NCI-H1048 (cell line): Measurements from ENCODE around the gene DDX24.

Experiments
- DNase-seq: peaks from one replicate; lab custom pipeline; 2025; lab: John Stamatoyannopoulos, UW

Gene DDX24

DNA sequence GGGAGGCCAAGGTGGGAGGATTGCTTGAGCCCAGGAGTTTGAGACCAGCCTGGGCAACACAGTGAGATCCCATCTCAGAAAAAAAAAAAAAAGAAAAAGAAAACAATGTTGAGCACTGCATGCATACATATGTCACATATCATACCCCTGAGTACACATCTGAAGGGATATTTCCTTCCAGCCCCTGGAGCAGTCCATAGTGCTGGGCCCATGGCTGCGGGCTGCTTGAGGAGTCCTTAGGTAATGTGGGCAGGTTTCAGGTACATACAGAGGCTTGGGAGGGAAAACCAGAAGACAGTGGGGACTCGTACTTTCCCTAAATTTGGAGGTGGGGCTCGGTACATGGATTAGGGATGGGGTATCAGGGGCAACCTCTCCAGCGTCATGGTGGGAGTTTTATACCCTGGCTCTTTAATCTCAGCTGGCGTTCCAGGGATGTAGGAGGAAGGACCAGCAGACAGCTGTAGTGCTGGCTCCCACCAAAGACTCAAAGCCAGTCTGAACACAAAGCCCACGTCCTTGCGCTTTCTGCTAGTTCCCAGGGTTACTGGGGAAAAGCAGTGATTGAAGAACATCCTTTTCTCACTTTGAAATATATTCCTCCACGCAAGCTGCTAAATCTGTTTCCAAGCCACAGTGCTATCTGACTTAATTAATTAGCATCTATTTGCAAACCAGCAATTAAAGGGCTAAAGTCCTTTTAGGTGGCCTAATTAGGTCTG, 49.7 kb downstream of the DDX24 start:
- DNase-seq, result no peak

GRCh38 chr14:94030571-94030970, 50.4 kb downstream of the DDX24 start:
- DNase-seq, result no peak

DNA sequence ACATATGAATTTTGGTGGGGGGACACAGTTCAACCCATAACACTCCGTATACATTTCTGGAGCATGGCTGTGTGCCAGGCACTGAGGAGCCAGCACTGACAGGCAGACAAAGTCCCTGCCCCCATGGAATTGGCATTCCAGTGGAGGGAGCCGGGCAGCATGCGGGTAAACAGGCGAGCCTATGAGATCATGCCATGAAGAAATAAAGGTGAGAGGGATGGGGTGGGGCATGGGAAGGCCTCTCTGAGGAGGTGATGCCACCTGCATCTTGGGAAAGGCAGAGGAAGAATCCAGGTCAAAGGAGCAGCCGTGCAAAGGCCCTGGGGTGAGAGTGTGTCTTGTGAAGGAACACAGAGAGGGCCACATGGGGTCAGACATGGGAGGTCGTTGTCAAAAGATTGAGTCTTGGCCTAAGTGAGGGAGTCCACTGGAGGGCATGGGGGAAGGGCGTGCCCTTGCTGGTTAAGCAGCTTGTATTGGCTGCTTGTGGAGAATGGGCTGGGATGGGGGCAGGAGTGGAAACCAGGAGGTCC, 51.3 kb downstream of the DDX24 start:
- no peak for DNase-seq

DNA sequence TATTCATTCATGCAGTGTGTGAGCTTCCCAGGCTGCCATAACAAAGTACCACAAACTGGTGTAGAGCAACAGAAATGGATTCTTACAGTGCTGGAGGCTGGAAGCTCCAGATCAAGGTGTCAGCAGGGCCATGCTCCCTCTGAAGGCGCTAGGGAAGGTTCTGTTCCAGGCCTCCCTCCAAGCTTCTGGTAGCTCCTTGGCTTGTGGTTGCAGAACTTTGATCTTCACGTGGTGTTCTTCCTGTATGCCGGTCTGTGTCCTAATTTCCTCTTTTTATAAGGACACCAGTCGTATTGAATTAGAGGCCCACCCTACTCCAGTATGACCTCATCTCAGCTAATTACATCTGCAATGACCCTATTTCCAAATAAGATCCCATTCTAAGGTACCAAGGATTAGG, 51.7 kb downstream of the DDX24 start:
- no peak for DNase-seq

DNA sequence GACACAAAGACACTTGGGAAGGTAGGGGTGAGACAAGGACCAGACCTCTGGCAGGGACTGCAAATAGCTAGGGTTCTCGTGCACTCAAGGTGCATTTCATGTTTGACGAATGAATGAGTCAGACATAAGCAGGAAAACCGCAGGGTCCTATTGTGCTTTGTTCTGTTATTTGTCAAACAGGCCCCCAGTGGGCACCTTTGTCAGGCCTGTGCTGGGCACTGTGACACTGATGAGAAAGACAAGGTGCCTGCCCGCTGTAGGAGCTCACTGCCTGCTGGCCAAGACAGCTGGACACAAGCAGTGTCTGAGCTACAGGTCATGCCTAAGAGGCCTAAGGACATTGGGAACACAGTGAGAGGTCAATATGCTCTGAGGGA, 52.6 kb downstream of the DDX24 start:
- no peak for DNase-seq

DNA sequence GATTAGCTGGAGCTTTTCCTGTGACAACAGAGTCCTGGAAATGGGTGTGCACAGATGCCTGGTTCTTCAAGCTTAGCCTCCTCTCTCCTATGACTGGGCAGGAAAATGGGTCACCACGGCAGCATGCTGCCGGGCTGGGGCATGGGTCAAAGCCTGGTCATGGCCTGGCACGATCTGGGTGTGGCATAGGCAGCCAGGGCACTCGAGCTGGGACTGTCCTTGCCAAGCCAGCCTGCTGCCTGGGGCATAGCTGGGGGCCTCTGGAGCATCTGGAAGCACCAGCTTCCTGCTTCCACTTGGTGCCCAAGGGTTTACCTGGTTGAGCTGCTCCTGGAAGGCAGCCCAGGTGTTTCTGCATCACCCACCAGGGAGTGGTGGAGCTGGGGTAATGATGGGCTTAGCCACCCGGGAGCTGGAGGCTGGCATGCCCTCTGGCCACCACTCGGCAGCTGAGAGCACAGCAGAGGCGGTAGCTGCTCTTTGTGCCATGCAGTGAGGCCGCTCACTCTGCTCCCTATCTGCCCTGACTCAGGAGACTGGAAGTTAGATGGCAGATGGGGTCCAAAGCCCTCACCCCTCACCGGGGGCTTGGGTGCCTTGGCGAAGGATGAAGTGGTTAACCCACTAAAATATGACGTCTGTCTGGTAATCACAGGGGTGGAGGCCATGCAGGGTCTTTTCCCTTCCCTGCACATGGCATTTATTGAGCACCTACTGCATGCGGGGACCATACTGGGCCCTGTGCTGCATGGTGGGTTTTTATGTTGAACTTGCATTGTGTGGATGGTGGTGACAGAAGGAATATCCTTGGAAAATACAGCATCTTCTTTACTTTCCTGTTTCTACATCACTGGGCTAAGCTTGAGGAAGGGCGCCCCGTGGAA, 53.2 kb downstream of the DDX24 start:
- no peak for DNase-seq

GRCh38 chr14:94026889-94027469, 54.0 kb downstream of the DDX24 start:
- no peak for DNase-seq

DNA sequence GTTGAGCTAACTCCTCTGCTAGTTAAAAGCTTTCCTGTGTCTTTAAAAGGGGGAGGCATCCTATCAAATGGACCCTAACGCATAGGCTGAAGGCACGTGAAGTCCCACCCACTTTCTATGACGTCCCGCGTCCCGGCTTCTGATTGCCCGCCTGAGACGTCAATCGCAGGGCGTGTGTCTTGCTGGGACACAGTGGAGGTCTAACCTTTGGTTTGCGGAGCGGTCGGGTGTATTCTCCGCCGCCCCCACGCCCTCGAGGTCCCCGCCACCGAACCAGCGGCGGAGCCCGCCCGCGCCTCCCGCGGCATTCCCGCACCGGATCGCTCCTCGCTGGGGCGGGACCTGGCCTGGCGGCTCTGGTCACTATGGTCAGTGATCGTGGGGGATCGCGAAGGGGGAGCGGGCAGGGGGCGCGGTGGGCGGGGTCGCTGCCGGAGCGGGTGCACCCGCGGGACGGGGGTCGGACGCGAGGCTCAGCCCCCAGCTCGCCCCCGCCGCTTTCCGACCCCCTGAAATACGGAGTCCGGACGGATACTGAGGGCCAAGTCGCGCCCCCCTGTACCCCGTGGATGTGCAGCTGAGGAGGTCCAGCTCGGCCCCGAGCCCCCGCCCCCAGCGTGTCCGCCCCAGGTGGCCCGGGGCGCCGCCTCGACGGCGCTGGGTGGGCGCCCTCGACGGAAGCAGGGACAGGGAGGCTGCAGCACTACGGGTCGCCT, 54.7 kb downstream of the DDX24 start, which contains the start of gene OTUB2:
Gene OTUB2 (plus strand): TSS at position 168 of the 716 bp plus-strand sequence. CDS start 198 bp downstream, at position 366.
- DNase-seq, result peak; percentile 92

- no peak for DNase-seq
Observed at GRCh38 chr14:94025720-94026119, 55.3 kb downstream of the DDX24 start.

DNA sequence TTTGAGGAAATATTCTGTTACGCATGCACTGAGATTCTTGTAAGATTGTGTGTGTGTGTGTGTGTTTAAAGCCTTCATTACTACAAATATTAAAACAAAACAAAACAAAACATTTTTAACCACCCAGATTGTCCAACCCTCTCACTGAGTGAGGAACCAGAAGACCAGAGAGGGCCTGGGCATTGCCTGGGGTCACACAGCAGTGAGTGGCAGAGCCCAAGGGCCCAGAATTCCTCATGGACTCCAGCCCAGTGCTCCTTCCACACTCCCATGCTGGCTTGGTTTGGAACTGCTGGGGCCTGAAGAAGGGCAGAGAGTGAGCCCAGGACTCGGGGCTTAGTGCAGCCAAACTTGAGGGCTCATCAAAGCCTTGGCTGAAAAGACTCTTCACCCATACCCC, 56.5 kb downstream of the DDX24 start:
- DNase-seq, result no peak

DNA sequence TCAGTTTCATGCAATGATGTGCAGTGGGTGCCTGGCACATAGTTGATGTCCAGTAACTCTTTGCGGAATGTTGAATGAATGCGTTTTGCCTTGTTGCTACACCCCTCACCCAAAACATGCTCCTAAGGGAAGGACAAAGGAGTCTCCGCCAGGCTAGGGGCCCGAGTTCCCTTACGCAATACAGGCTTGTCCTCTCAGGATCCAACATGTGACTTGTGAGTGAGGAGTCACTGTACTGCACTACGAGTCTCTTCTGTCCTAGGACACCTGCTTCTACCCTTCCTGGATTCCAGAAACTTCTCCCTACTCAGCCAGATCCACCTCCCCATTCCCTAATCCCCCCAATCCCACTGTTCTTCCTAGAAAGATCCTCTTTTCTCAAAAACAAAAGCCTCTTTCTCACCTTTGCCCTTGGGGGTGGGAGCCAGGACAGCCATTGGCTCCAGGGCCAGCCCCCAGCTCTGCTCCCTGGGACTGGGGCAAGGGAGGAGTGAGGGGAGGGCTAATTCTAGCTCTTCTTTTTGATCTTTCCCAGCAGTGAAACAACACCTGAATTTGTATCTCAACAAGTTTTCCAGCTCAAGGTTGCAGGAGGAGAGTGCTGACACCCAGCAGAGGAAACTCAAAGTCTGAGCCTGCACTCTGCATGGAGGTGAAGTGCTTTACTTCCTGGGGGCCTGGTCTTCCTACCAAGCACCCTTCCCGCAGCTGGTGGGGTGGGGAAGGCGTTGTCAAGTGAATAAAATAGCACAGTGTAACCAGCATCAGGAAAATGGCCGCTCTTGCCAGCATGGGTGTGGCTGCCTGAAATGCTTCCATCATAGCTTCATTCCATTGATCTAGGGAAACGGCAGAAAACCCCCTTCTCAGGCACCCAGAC, 58.2 kb downstream of the DDX24 start:
- no peak for DNase-seq

DNA sequence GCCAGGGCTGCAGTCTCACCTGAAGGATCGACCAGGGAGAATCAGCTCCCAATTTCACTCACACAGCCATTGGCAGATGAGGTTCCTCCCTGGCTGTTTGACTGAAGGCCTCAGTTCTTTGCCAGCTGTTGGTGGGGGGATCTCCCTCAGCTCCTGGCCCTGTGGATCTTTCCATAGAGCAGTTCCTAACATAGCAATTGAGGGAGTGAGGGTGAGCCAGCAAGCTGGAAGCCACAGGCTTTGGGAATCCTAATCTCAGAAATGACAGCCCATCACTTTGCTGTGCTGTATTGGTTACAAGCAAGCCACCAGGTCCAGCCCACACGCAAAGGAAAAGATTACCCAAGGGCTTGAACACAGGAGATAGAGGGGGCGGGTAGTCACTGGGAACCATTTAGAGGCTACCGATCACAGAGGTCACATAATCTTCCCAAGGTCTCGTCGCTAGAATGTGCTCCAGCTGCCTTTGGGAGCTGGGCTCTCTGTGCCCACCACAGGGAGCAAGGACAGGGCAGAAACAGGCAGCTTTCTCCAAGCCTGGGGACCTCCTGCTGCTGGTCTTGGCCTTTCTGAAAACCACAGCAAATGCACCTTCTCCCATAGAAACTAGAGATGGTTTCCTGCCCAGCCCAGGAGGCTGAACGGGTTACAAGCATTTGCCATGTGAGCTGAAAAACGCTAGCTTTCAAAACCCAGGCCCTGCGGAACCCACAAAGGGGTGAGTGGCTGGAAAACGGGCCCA, 59.4 kb downstream of the DDX24 start:
- DNase-seq, result no peak

DNA sequence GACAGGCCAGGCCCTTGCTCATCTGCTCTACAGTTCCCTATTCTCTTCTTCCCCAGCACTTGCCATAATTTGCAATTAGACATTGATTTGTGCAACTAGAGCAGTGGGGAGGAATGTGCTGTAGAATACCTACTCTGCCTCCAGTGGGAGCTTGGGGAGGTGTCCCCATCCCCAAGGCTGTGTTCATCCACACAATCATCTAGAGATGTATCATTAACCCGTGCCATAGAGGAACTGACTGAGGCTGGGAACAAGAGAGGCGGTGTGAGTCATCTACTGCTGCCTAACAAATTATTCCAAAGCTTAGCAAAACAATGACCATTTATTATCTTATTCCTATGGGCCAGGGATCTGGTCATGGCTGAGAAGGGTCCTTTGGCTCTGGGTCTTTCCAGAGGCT, 60.0 kb downstream of the DDX24 start:
- no peak for DNase-seq

GRCh38 chr14:94020267-94020666, 60.7 kb downstream of the DDX24 start:
- no peak for DNase-seq

DNA sequence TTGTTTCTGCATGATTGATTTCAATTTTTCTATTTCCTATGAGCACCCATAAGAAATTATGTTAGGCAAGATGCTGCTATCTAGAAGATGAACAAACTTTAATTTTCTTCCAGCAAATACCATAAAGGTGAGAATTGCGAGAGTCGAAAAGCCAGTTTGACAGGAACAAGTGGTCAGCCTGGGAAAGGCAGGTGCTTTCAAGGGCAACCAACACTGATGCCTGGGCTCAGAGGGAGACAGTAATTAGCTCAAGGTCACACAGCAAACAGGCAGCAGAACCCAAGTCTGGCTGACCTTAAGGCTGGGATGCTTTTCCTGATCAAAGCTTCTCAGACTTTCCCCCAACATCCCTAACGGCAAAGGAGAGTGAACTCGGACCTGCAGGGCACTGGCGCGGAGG, 61.7 kb downstream of the DDX24 start:
- DNase-seq, result no peak

- DNase-seq, result no peak
Observed at GRCh38 chr14:94018308-94018707, 62.7 kb downstream of the DDX24 start.

DNA sequence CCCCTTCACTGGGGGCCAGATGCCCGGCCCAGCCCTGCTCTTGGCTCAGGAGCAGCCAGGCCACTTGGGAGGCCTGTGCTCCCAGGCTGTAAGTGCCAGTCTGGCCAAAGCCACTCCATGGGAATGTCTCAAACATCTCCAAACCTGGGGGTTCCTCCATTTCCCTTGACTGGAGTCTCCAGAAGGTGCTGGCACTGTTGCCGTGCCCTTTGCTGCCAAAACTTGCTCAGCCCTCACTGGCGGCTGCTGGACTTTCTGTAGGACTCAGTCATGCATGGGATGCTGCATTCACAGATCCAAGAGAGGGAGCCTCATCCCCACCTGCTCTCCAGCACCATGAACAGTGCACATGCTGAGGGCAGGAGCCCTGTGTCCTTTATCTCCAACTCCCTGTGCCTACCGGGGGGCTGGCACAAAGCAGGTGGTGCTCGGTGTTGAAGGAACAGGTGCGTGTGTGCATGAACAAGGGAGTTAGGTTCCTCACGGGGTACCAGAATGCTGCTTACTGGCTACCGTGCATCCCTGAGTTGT, 64.5 kb downstream of the DDX24 start:
- DNase-seq, result no peak

- no peak for DNase-seq
Observed at GRCh38 chr14:94015223-94015622, 65.8 kb downstream of the DDX24 start.

DNA sequence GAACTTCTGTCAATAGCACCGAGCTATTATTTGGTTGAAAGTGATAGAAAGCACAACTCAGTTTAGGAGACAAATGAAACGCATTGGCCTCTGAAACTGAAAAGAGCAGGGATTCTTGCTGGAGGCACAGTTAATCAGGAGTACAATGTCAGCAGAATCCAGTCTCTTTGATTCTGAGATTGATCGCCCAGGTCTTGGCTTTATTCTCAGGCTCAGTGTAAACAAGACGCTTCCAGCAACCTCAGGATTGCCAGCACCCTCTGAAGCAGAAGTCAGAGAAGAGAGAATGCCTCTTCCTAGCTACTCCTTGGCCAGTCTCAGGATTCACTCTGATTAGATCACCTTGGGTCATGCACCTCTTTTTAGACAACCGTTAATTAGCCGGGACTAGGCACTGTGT, 66.6 kb downstream of the DDX24 start:
- no peak for DNase-seq

DNA sequence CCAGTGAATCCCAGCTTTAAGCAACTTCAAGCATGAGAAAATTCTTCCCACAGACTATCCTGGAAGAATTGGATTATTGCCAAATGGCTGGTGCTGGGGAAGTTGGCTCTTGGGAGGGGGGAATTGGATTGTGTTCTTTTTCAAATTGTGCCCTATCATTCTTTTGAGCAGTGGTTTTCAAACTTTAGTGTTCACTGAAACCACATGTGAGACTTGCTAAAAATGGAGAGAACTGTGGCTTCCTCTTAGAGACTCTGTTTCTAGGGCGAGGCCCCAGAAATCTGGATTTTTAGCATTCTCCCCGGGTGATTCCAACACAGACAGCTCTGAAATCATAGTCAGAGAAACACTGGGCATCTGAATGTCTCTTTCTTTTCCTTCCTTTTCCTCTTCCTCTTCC, 69.2 kb downstream of the DDX24 start:
- no peak for DNase-seq
